SJCRH30 (cell line): ENCODE measurements around the gene VRTN. TPM values are rescaled to one million over a fixed set of nuclear protein-coding genes. Genes with fewer than 3 reads are reported as not detected.
"Not testable (repeated sequence)": the region's sequence is repeated elsewhere in the genome, so short reads cannot be mapped to it uniquely, and the experiment has no call there.

Experiments
- DNase-seq, 2 experiments: peaks; one replicate each; pipeline ENCODE4 v3.0.0-alpha.2; 2015 to 2020
- H3K27ac ChIP-seq: fragments of 250-450 bp; sonication (Bioruptor Pico); 2 replicates; pipeline ENCODE4 v1.5.1; 2020; ENCODE audit warnings: mild to moderate bottlenecking, moderate library complexity
- H3K27me3 ChIP-seq: fragments of 250-450 bp; sonication (Bioruptor Pico); 2 replicates; pipeline ENCODE4 v1.5.1; 2020; ENCODE audit warnings: mild to moderate bottlenecking, moderate library complexity
- H3K36me3 ChIP-seq: fragments of 250-450 bp; sonication (Bioruptor Pico); 2 replicates; pipeline ENCODE4 v1.5.1; 2020; ENCODE audit warnings: mild to moderate bottlenecking, moderate library complexity
- H3K4me1 ChIP-seq: fragments of 250-450 bp; sonication (Bioruptor Pico); 2 replicates; pipeline ENCODE4 v1.5.1; 2020; ENCODE audit warnings: mild to moderate bottlenecking, moderate library complexity
- H3K4me3 ChIP-seq: fragments of 250-450 bp; sonication (Bioruptor Pico); 2 replicates; pipeline ENCODE4 v1.5.1; 2020; ENCODE audit warnings: mild to moderate bottlenecking, moderate library complexity
- H3K9me3 ChIP-seq: fragments of 250-450 bp; sonication (Bioruptor Pico); replicated peaks from 2 replicates; pipeline ENCODE4 v1.5.1; 2020; ENCODE audit warnings: mild to moderate bottlenecking, moderate library complexity
- total RNA-seq: library from RNA; depleted of rRNA; stranded (reverse); fragments of >200 nt; shearing (Covaris generic); gene quantifications from 2 replicates; pipeline ENCODE4 v1.2.3, GENCODE V29; 2014

Gene VRTN
- total RNA-seq, 1 experiment from 2014 or later, result not detected

DNA sequence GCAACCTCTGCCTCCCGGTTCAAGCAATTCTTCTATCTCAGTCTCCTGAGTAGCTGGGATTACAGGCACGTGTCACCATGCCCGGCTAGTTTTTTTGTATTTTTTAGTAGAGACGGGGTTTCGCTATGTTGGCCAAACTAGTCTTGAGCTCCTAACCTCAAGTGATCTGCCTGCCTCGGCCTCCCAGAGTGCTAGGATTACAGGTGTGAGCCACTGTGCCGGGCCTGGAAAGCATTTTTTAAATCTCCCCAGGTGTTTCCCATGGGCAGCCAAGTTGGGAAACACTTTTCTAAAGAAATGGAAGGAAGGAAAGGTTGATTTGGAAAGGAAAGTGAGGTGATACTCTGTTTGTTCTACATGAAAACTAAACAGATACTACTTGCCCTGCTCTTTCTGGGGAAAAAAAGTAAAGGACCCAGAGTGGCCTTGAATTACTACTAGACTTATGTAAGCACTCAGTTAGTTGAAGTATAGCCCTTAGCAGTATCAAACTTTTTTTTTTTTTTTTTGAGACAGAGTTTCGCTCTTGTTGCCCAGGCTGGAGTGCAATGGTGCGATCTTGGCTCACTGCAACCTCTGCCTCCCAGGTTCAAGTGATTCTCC lies 18.2 kb upstream of the VRTN start:
- not testable (repeated sequence) for DNase-seq, H3K36me3 ChIP-seq, H3K9me3 ChIP-seq, H3K27me3 ChIP-seq, H3K27ac ChIP-seq, H3K4me3 ChIP-seq
- H3K4me1 ChIP-seq, result peaks cover 12% of the 10 kb centered on the region

DNA sequence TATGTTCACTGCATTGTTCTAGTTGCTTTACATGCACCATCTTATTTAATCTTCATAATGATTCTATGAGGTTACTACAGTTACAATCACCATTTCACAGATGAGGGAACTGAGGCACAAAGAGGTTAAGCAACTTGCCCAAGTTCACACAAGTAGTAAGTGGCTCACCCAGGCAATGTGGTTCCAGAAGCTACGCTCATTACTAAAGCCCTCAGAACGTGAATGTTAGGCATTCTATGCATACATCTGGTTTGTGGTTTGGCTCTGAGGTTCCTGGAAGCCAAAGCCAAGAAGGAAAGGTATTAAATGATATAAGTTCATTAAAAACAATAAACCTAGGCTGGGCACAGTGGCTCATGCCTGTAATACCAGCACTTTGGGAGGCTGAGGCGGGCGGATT lies 14.4 kb upstream of the VRTN start:
- peak; percentile 17 to 27 for DNase-seq
- H3K4me1 ChIP-seq, result no peaks in the 10 kb centered on the region
- no peak overlapping the region for H3K27ac ChIP-seq

DNA sequence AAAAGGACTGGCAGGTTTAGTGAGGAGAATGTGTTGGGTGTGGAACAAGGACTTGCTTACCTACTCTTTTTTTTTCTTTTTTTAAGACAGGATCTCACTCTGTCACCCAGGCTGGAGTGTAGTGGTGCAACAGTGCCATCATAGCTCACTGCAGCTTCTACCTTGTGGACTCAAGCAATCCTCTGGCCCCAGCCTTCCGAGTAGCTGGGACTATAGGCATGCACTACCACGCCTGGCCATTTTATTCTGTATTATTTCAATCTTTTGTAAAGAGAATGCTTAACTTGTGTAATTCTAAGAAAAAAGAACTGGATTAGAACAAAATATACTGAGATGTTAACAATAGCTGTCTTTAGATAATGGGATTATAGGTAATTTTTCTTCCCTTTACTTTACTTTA lies 1.9 kb upstream of the VRTN start:
- no peaks in the 10 kb centered on the region for H3K36me3 ChIP-seq
- no peaks in the 10 kb centered on the region for H3K4me1 ChIP-seq
- DNase-seq, result no peak
- H3K9me3 ChIP-seq, result no peaks in the 10 kb centered on the region
- no peak overlapping the region for H3K27ac ChIP-seq
- H3K27me3 ChIP-seq, result 0 out of 2 replicates have a peak, but pooled peaks cover 3% of the 10 kb centered on the region
- H3K4me3 ChIP-seq, result no peak overlapping the region

More for the DNA sequence above, 14.4 kb upstream of the VRTN start:
- Histone ChIP-seq H3K4me3 (no peak overlapping the region), H3K36me3 (no peaks in the 10 kb centered on the region), H3K27me3 (no peaks in the 10 kb centered on the region), H3K9me3 (no peaks in the 10 kb centered on the region)

DNA sequence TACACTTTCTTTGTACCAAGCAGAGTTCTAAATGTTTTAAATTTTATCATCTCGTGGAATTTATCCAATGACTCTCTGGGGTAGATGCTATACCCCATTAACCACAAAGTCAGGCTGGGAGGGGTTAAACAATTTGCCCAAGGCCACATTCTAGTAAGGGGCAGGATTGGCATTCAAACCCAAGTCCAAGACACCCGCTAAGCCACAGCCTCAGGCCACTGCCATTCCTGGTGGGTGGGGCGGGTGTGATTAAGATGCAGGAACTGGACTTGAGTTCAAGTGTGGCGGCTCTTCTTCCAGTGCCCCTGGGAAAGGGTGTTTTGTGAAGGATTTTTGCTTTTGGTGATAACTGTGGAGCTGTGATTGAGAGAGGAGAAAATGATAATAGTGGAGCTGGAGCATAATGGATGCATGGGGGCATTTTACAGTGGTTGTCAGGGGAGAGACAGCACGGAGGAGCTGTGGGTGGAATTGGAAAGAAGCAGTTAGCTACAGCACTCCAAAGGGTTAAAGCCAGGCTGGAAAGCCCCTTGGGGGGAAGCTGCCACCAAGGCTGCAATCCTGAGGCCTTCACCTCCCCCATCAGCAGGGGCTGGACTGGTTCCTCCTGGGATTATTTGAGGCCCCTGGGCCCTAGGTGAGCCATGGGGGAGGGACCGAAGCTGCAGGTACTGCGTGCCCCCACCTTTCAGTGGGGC lies 1.0 kb upstream of the VRTN start:
- no peak overlapping the region for H3K27ac ChIP-seq
- H3K4me1 ChIP-seq, result no peaks in the 10 kb centered on the region
- H3K4me3 ChIP-seq, result no peak overlapping the region
- no peak for DNase-seq
- no peaks in the 10 kb centered on the region for H3K36me3 ChIP-seq
- peaks cover 3% of the 10 kb centered on the region; the same call in 1 of the 2 replicates for H3K27me3 ChIP-seq
- H3K9me3 ChIP-seq, result no peaks in the 10 kb centered on the region

DNA sequence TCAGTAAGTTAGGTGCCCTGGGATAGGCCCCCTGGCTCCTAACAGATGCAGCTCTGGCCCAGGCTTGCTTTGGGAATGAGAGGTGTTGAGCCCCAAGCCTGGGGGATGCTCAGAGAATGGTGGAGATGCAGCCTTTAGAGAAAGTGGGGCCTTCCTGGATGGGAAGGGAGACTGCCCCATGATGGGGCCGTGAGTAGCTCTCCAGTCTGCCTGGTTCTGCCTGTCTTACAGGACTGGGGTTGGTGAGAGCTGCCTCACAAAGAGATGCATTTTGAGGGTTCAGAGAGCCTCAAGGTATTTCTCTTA lies 523 bp upstream of the VRTN start:
- Histone ChIP-seq H3K27ac (no peak overlapping the region), H3K27me3 (peaks cover 3% of the 10 kb centered on the region; the same call in 1 of the 2 replicates), H3K9me3 (no peaks in the 10 kb centered on the region), H3K4me1 (no peaks in the 10 kb centered on the region), H3K4me3 (no peak overlapping the region), H3K36me3 (no peaks in the 10 kb centered on the region)
- no peak for DNase-seq

DNA sequence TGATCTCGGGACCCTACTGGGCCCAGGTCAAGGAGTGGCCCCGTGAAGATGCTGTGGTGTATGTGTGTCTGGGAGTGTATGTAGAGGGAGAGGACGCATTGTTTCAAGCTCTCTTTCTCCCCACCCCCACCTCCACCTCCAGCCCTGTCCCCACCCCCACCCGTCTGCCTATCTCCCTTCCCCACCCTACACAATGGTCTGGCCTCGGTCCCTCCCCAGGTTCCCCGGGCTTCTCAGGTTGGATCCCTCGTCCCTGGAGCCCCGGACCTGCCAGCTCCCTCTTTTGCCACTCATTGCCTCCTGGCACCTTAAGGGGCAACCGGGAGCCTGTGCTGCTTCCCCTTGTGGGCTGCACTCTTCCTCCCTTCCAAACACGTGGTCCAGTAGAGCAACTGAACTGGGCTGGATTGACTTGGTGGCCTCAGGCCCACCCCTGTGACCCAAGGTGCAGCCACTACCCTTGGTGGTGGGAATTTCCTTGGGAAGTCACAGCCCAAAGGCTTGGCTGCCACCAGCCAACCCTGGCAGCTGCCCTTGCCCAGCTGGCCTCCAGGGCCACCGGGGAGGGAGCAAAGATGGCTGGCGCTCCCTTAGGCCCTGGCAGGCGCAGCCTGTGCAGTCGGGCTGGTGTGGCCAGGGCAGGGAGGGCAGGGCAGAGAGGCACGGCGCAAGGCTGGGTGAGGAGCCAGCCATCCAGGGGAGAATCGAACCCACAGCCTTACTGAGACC lies 628 bp downstream of the VRTN start:
- Histone ChIP-seq H3K4me1 (no peaks in the 10 kb centered on the region), H3K9me3 (no peaks in the 10 kb centered on the region), H3K27me3 (peaks cover 3% of the 10 kb centered on the region; the same call in 1 of the 2 replicates), H3K36me3 (no peaks in the 10 kb centered on the region), H3K4me3 (no peak overlapping the region), H3K27ac (no peak overlapping the region)
- DNase-seq, result no peak

DNA sequence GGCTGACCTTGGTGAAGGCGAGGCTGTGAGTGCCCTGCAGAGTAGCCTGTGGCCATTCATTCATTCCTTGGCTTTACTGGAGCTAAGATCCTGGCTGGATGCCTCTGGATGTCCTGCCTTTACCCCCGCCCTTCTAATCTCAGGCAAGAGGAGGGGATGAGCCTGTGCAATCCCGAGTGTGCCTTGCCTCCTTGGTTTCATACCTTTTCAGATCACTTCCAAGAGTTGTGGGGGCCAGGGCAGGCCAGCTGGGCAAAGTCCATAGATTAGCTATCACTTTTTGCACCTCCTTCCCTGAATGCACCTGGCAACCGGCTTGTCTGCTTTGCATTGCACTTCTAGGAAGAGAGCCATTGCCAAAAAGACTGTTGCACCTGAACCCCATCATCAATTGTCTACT lies 1.5 kb downstream of the VRTN start:
- Histone ChIP-seq H3K4me3 (no peak overlapping the region), H3K27me3 (peaks cover 3% of the 10 kb centered on the region; the same call in 1 of the 2 replicates), H3K9me3 (no peaks in the 10 kb centered on the region), H3K36me3 (no peaks in the 10 kb centered on the region), H3K27ac (no peak overlapping the region), H3K4me1 (no peaks in the 10 kb centered on the region)
- DNase-seq, result no peak

DNA sequence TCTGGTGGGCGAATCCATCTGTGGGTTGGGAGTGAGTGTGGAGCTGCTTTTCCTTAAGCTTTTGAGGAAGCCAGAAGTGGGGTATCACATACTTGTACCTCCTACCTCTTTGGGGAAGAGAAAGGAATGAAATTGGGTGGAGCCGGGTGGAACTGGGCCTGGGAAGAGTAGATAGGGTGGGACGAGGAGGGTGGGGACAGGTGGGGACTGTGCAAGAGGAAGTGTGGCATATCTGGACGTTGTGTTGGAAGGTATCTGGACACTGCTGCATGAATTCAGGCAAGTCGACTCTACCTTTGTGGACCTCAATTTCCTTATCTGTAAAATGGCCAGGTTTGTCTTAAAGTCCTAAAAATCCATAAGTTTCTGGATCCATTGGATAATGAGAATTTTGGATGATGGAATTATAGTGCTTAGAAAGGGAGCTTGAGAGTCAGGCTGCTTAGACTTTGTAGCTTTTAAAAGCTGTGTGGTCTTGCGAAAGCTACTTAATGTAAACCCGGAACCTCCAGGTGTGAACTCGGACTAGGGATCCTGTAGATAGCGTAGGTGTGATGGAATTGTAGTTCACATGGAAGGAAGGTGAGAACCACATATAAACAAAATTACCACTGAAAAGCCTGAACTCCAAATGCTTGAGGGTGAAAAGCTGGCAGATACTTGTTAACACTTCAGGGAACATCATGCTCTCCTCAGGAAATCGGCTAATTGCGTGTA lies 2.1 kb downstream of the VRTN start:
- no peak overlapping the region for H3K27ac ChIP-seq
- H3K36me3 ChIP-seq, result no peaks in the 10 kb centered on the region
- no peaks in the 10 kb centered on the region for H3K4me1 ChIP-seq
- H3K9me3 ChIP-seq, result no peaks in the 10 kb centered on the region
- DNase-seq, result no peak
- no peak overlapping the region for H3K4me3 ChIP-seq
- H3K27me3 ChIP-seq, result peaks cover 3% of the 10 kb centered on the region; the same call in 1 of the 2 replicates

DNA sequence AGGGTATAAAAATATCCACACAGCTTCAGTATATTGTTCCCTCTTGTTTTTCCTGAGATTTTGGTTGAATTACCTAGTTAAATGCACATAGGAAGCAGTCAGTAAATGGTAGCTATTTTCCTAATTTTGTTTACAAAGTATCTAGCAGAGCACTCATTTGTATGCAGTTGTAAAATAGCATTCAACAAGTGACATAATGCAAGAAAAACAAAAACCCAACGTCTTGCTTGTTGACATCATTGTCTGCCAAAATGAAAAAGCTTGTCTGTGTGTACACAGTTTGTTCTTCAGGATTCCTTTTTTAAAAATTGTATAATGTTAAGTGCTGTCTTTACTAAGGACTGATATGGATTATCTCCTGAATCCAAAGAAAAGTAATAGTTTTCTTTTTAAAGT lies 2.7 kb downstream of the VRTN start:
- Histone ChIP-seq H3K4me1 (no peaks in the 10 kb centered on the region), H3K27ac (no peak overlapping the region), H3K27me3 (peaks cover 3% of the 10 kb centered on the region; the same call in 1 of the 2 replicates), H3K36me3 (no peaks in the 10 kb centered on the region), H3K9me3 (no peaks in the 10 kb centered on the region), H3K4me3 (no peak overlapping the region)
- DNase-seq, result no peak

DNA sequence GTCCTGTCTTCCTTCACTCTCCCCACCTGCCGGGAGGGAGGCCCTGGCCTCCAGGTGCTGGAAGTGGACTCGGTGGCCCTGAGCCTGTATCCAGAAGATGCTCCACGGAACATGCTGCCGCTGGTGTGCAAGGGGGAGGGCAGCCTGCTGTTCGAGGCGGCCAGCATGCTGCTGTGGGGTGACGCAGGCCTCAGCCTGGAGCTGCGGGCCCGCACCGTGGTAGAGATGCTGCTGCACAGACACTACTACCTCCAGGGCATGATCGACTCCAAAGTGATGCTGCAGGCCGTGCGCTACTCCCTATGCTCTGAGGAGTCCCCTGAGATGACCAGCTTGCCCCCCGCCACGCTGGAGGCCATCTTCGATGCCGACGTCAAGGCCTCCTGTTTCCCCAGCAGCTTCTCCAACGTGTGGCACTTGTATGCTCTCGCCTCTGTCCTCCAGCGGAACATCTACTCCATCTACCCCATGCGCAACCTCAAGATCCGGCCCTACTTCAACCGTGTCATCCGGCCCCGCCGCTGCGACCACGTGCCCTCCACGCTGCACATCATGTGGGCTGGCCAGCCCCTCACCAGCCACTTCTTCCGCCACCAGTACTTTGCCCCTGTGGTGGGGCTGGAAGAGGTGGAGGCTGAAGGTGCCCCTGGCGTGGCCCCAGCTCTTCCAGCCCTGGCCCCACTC lies 8.8 kb downstream of the VRTN start:
- Histone ChIP-seq H3K36me3 (no peaks in the 10 kb centered on the region), H3K4me3 (no peak overlapping the region), H3K27me3 (no peaks in the 10 kb centered on the region; the same call in 1 of the 2 replicates), H3K9me3 (no peaks in the 10 kb centered on the region), H3K27ac (no peak overlapping the region), H3K4me1 (no peaks in the 10 kb centered on the region)
- DNase-seq, result no peak

DNA sequence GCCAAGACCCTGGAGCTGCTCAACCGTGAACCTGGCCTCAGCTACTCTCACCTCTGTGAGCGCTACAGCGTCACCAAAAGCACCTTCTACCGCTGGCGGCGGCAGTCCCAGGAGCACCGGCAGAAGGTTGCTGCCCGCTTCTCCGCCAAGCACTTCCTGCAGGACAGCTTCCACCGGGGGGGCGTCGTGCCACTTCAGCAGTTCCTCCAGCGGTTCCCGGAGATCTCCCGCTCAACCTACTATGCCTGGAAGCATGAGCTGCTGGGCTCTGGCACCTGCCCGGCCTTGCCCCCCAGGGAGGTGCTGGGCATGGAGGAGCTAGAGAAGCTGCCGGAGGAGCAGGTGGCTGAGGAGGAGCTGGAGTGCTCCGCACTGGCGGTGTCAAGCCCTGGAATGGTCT lies 9.3 kb downstream of the VRTN start:
- Histone ChIP-seq H3K27ac (no peak overlapping the region), H3K4me3 (no peak overlapping the region), H3K36me3 (no peaks in the 10 kb centered on the region), H3K9me3 (no peaks in the 10 kb centered on the region), H3K27me3 (no peaks in the 10 kb centered on the region), H3K4me1 (no peaks in the 10 kb centered on the region)
- no peak for DNase-seq

DNA sequence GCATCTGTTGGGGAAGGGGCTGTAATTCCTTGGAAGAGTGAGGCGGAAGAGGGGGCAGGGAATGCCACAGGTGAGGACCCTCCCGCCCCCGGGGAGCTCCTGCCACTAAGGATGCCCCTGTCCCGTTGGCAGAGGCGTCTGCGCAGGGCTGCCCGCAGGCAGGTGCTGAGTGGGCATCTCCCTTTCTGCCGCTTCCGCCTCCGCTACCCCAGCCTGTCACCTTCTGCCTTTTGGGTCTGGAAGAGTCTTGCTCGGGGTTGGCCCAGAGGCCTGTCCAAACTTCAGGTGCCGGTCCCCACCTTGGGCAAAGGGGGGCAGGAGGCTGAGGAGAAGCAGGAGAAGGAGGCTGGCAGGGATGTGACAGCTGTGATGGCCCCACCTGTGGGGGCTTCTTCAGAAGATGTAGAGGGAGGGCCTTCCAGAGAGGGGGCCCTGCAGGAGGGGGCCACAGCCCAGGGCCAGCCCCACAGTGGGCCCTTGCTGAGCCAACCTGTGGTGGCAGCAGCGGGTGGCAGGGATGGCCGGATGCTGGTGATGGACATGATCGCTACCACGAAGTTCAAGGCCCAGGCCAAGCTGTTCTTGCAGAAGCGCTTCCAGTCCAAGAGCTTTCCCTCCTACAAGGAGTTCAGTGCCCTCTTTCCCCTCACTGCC lies 10.0 kb downstream of the VRTN start:
- Histone ChIP-seq H3K27ac (no peak overlapping the region), H3K36me3 (no peaks in the 10 kb centered on the region), H3K27me3 (no peaks in the 10 kb centered on the region), H3K4me3 (no peak overlapping the region), H3K9me3 (no peaks in the 10 kb centered on the region), H3K4me1 (no peaks in the 10 kb centered on the region)
- DNase-seq, result no peak

DNA sequence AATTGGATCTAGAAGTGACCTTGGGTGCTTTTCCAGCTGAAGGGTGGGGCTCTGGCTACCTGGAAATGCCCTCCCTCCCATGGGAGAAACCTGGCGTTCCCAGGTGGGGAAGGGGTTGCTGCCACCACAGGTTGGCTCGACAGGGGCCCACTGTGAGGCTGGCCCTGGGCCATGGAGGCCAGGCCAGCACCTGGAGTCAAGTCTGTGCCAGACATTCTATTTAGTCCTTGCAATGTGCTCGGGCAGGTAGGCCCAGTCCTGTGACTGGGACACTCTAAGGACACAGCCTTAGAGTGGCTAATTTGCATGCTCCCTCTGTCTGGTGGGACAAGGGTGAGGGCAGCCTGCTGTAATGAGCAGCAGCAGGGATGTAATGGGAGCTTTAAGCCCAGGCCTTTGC lies 11.9 kb downstream of the VRTN start:
- H3K36me3 ChIP-seq, result no peaks in the 10 kb centered on the region
- DNase-seq, result no peak
- no peak overlapping the region for H3K27ac ChIP-seq
- no peaks in the 10 kb centered on the region for H3K27me3 ChIP-seq
- H3K4me1 ChIP-seq, result no peaks in the 10 kb centered on the region
- H3K4me3 ChIP-seq, result no peak overlapping the region
- H3K9me3 ChIP-seq, result no peaks in the 10 kb centered on the region

DNA sequence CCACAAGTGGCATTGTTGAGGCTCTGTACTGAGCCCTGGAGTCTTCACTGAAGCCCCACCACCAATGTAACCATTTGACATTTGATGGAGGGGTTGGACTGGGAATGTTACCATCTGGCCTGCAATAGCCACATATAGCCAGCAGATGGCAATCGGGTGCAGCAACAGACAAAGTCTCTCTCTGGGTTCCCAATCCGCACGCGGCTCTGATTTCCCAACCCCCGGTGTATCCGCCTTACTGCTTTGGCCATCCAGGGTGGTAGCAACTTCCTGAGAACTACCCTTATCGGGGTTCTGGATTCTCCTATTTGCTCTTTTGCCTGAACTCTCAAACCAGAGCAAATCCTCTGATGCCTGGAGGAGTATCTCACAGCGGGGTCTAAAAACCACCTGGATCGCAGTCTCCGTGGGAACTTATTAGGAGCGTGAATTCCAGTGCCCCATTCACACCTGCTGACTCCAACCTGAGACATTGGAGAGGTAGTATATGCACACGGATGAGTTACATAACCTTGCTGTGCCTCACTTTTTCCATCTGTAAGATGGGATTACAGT lies 14.2 kb downstream of the VRTN start:
- H3K4me1 ChIP-seq, result no peaks in the 10 kb centered on the region
- H3K27ac ChIP-seq, result no peak overlapping the region
- peak; percentile 69 to 86 for DNase-seq
- no peak overlapping the region for H3K4me3 ChIP-seq
- H3K9me3 ChIP-seq, result no peaks in the 10 kb centered on the region
- H3K27me3 ChIP-seq, result no peaks in the 10 kb centered on the region
- H3K36me3 ChIP-seq, result no peaks in the 10 kb centered on the region
